Upper lobe of right lung (tissue), 1 donor: Measurements from ENCODE around the gene TMEFF1. TPM values are rescaled to one million over a fixed set of nuclear protein-coding genes. Genes with fewer than 3 reads are reported as not detected.
A peak's percentile ranks its signal among the peaks of the same experiment; 100 is the strongest.

Experiments
- ATAC-seq: fragments of 200-7000 bp; cut with Tn5 transposase; one replicate; pipeline ENCODE4 v1.9.1; 2020; ENCODE audit warnings: mild to moderate bottlenecking, moderate library complexity
- DNase-seq: peaks from one replicate; pipeline ENCODE4 v3.0.0-alpha.2; 2020
- H3K27ac ChIP-seq: fragments of 200-600 bp; one replicate; pipeline ENCODE4 v1.8.0; 2022
- H3K27me3 ChIP-seq: fragments of 200-600 bp; one replicate; pipeline ENCODE4 v1.8.0; 2022; ENCODE audit warnings: mild to moderate bottlenecking
- H3K36me3 ChIP-seq: fragments of 200-600 bp; one replicate; pipeline ENCODE4 v1.8.0; 2022
- H3K4me1 ChIP-seq: fragments of 200-600 bp; one replicate; pipeline ENCODE4 v1.8.0; 2022
- H3K4me3 ChIP-seq: fragments of 200-600 bp; one replicate; pipeline ENCODE4 v1.8.0; 2022; ENCODE audit warnings: mild to moderate bottlenecking
- H3K9me3 ChIP-seq: fragments of 200-600 bp; one replicate; pipeline ENCODE4 v1.8.0; 2022
- CTCF ChIP-seq: fragments of 200-600 bp; IDR thresholded peaks from one replicate; pipeline ENCODE4 v1.8.0; 2022; ENCODE audit warnings: antibody characterized with exemption
- intact Hi-C: fragments of 100-400 bp; cut with DNase I; formaldehyde crosslinking; loops from one replicate; pipeline ENCODE4 v1.11.0; 2022
- total RNA-seq: library from RNA; stranded (reverse); fragmentation: NEBNext Ultra II Directional; extraction: Animal tissue kit (Norgen Biotek cat#: 25700); gene quantifications from one replicate; pipeline ENCODE4 v1.2.1, GENCODE V29; 2021
- donor health status: DM: no; HTN: yes; CAD: no; lungs with severe emphysema.

TMEFF1 gene
- total RNA-seq, 1 donor from 2014 or later = 0.64 TPM

GRCh38 chr9:100474082-100474923 is 1.4 kb downstream of the TMEFF1 start:
- peaks cover 6% of the 10 kb centered on the region for H3K27me3 ChIP-seq
- TF ChIP-seq CTCF = no peak
- peaks cover 4% of the 10 kb centered on the region for H3K4me1 ChIP-seq
- no peak overlapping the region for H3K27ac ChIP-seq
- H3K36me3 ChIP-seq = no peaks in the 10 kb centered on the region
- peak overlapping the region; percentile 56 for H3K4me3 ChIP-seq
- ATAC-seq (no peak), DNase-seq (no peak)
- H3K9me3 ChIP-seq = no peaks in the 10 kb centered on the region
- intact Hi-C loops = no loop called here

GRCh38 chr9:100474924-100475276 is 2.0 kb downstream of the TMEFF1 start:
- no peak for ATAC-seq
- peaks cover 4% of the 10 kb centered on the region for H3K4me1 ChIP-seq
- TF ChIP-seq CTCF = no peak
- H3K4me3 ChIP-seq = no peak overlapping the region
- intact Hi-C loops = no loop called here
- no peak for DNase-seq
- no peaks in the 10 kb centered on the region for H3K9me3 ChIP-seq
- H3K27me3 ChIP-seq = peaks cover 6% of the 10 kb centered on the region
- H3K36me3 ChIP-seq = no peaks in the 10 kb centered on the region
- no peak overlapping the region for H3K27ac ChIP-seq

- TF ChIP-seq CTCF = no peak
Measured at GRCh38 chr9:100477241-100477640, 4.3 kb downstream of the TMEFF1 start.

GRCh38 chr9:100478192-100478591 is 5.2 kb downstream of the TMEFF1 start:
- no peak for TF ChIP-seq CTCF
- Histone ChIP-seq H3K4me1 (peaks cover 4% of the 10 kb centered on the region), H3K4me3 (no peak overlapping the region), H3K27ac (no peak overlapping the region), H3K9me3 (no peaks in the 10 kb centered on the region), H3K36me3 (no peaks in the 10 kb centered on the region), H3K27me3 (no peaks in the 10 kb centered on the region)
- intact Hi-C loops = no loop called here
- DNase-seq (no peak), ATAC-seq (no peak)

More at GRCh38 chr9:100477241-100477640, 4.3 kb downstream of the TMEFF1 start:
- H3K27ac ChIP-seq = no peak overlapping the region
- peaks cover 4% of the 10 kb centered on the region for H3K4me1 ChIP-seq
- H3K9me3 ChIP-seq = no peaks in the 10 kb centered on the region
- ATAC-seq (no peak), DNase-seq (no peak)
- intact Hi-C loops = no loop called here
- H3K4me3 ChIP-seq = no peak overlapping the region
- no peaks in the 10 kb centered on the region for H3K36me3 ChIP-seq
- H3K27me3 ChIP-seq = peaks cover 5% of the 10 kb centered on the region

GRCh38 chr9:100479820-100480219 is 6.9 kb downstream of the TMEFF1 start:
- DNase-seq = no peak
- Histone ChIP-seq H3K4me3 (no peak overlapping the region), H3K27ac (no peak overlapping the region), H3K36me3 (no peaks in the 10 kb centered on the region), H3K9me3 (no peaks in the 10 kb centered on the region), H3K27me3 (no peaks in the 10 kb centered on the region), H3K4me1 (no peaks in the 10 kb centered on the region)
- no peak for TF ChIP-seq CTCF
- intact Hi-C loops = no loop called here
- no peak for ATAC-seq
